Activated CD4-positive, alpha-beta T cell treated with anti-CD3 and anti-CD28 coated beads for 4 hours (primary cell): ENCODE measurements around the gene RGS12.

Experiments used
- DNase-seq, 2 donors: peaks; one replicate each; pipeline ENCODE4 v3.0.0-alpha.2; 2020

The RGS12 gene

DNA sequence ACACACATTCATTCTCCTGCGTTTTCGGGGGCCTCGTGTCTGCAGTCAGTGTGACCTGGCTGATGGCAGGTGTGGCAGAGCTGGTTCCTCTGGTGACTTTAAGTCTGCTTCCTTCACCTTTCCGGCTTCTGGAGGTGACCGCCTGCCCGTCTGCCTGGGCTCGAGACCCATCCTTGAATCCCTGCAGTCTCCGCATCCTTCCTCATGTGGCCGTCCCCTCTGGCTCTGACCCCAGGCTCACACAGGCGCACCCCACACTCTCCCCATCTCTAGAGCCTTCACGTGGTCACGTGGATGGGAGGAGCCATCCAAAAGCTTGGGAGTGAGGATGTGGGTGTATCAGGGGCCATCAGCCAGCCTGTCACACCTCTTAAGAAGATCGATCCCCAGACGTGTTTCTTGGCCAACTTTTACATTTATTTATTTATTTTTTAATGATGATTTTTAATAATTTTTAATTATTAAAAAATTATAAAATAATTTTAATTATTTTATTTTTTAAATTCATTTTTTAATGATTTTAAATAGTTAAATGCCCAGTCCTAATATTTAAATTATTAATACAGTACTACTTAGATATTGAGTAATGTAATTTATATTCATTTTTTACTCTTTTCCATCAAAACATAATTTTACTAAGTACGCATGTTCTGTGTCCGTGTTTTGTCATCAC, 20.9 kb downstream of the RGS12 start:
- no peak for DNase-seq

DNA sequence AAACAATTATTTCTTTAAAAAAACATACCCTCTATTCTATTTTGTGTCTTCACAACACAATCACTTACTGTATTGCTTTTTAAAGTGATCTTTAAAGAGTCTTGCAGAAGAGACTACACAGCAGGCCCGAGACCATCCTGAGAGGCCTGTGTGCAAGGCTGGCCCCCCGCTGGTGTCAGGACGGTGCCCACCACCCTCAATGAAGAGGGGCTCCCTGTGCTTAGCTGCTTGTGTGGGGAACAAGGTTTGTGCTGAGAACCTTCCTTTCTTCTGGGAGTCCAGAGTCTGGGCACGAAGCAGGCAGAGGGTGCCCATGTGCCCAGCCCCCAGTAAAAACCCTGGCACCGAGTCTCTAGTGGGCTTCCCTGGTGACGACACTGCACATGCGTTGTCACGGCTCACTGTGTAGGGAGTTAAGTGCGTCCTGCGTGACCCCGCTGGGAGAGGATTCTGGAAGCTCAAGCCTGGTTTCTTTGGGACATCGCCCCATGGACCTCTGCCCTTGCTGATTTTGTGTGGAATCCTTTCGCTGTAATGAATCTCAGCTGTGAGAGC, 22.0 kb downstream of the RGS12 start:
- DNase-seq, result no peak

DNA sequence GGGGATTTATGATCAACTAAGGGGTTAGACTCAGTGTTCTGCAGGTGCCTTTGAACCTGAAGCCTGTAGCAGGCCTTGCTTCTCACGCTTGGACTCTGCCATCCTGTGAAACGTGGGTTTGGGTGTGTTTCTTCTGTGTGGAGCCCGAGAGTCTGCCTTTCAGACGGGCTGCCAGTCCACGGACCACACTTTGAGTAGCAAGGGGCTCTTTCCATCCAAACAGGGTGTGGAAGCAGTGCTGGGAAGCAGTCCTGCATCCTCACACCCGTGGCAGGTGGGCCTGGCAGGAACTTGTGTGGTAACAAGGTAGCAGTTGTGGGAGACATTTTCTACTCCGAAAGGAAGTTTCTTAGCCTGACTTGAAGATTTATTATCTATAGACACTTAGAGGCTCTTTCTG, 22.7 kb downstream of the RGS12 start:
- DNase-seq, result no peak

DNA sequence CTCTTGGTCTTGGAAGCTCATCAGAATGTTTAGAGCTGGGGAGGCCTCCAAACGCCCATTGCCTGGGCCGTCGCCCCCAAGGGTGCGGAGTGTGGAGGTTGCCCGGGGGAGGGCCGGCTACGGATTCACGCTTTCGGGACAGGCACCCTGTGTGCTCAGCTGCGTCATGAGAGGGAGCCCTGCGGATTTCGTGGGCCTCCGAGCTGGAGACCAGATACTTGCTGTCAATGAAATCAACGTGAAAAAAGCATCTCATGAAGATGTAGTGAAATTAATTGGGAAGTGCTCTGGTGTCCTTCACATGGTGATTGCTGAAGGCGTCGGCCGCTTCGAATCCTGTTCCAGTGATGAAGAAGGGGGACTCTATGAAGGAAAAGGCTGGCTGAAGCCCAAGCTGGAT, 23.3 kb downstream of the RGS12 start:
- no peak for DNase-seq

DNA sequence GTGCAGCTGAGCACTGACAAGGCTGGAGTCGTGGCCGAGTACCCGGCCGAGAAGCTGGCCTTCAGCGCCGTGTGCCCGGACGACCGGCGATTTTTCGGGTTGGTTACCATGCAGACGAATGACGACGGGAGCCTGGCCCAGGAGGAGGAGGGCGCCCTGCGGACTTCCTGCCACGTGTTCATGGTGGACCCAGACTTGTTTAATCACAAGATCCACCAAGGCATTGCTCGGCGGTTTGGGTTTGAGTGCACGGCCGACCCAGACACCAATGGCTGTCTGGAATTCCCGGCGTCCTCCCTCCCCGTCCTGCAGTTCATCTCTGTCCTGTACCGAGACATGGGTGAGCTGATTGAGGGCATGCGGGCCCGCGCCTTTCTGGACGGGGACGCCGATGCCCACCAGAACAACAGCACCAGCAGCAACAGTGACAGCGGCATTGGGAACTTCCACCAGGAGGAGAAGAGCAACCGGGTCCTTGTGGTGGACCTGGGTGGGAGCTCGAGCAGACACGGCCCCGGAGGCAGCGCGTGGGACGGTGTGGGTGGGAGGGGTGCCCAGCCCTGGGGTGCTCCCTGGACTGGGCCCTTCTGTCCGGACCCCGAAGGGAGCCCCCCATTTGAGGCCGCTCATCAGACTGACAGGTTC, 24.3 kb downstream of the RGS12 start:
- DNase-seq, result no peak

DNA sequence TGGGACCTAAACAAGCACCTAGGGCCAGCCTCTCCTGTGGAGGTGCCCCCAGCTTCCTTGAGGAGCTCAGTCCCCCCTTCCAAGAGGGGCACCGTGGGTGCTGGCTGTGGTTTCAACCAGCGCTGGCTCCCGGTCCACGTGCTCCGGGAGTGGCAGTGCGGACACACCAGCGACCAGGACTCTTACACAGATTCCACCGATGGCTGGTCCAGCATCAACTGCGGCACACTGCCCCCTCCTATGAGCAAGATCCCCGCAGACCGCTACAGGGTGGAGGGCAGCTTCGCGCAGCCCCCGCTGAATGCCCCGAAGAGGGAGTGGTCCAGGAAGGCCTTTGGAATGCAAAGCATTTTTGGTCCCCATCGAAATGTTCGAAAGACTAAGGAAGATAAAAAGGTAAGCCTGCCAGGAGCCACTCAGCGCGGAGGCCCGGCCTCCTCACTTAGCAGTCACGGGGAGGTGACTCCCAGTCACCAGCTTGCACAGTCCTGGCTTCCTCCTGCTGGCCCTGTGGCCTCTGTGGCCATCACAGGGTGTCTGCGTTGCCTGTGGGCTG, 24.9 kb downstream of the RGS12 start:
- DNase-seq, result no peak

DNA sequence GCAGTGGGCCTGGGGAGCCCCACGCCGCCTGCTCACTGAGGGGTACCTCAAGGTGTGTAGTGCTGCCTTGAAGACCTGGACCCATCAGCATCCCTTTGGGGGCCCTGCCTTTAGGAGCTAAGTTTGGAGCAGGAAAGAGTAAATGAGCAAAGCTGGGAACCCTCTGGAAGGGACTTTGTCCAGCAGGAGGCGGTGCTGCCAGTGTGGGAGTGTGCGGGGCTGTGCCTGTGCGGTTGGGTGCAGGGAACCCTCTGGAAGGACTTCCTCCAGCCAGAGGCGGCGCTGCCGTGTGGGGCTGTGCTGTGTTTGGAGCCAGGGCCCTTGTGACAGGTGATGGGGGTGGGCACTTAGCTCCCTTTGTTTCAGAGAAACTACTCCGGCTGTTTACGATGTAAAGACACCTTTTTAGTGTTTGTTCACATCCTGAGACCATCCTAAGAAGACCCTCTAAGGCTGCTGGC, 25.8 kb downstream of the RGS12 start:
- DNase-seq, result no peak

DNA sequence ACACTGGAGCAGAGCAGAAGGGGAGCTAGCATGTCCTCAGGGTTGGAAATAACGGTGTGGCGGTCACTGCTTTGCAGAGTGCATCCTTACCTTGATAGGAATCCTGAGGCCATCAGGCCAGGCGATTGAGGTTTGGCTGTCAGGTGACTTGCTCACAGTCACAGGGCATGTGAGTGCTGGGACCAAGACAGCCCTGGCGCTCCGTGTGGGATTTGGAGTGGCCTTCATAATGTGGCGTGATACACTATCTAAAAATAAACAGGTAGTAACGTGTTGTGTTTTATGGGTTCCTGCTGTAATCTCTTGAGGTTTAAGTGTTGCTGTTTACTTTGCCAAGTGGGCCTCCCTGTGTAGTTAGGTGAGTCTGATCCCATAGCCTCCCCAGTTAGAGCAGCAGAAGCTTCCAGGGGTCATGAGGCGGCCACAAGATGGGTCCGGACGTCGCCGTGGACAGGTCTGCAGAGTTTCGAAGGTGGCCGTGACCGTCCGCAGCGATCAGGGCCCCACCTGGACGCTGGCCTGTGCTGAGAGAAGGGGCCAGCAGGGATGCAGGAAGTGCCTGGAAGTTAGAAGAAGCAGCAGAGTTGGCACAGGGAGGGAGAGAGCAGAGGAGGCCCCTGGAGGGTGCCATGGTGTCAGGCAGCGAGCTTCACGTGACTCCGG, 27.7 kb downstream of the RGS12 start:
- no peak for DNase-seq

DNA sequence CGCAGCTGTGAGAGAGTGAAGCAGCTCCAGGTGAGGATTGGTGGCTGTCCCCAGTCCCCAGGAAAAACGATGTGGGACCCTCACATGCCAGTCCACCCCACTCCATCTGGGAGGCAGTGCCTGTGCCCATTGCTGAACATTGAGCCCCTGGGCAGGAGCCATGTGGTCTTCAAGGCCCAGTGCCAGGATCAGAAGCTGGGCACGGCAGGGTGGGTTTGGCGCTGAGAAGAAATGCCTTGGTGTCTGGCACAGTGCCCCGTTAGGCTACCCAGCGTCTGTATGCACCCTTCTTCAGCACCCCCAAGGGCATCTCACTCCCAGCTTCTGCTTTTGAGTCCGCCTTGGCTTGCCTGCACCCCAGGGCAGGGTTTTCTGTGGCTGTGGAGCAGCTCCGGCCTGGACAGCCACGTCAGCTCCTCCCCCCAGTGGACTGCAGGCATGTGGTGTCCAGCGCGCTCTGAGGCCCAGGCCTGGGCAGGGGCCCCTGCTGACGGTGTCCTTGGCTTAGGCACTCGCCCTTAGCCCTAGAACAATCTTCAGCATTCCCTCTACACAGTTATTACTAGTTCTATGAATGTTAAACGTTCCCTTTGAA, 28.6 kb downstream of the RGS12 start:
- DNase-seq, result no peak

DNA sequence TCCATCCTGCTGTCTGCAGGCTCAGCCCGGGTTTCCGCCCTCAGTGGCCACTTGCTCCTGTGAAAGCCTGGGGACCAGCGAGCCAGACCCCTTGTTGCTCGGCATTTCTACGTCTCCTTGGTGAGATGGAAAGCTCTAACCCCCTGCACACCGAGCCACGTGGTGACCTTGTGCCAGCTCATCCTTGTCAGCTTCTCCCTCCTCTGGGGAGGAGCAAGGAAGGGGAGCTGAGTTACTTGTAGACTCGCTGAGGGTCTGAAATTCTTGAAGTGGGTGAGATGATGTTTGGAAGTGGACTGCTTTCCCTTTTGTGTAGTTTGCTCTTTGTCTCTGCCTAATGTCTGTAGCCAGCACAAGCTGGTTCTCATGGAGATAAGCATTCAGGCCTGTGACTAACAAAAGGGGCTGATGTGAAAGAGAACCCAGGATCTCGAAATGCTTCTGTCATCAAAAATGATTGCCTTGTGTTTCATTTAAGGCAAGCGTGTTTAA, 29.3 kb downstream of the RGS12 start:
- no peak for DNase-seq

DNA sequence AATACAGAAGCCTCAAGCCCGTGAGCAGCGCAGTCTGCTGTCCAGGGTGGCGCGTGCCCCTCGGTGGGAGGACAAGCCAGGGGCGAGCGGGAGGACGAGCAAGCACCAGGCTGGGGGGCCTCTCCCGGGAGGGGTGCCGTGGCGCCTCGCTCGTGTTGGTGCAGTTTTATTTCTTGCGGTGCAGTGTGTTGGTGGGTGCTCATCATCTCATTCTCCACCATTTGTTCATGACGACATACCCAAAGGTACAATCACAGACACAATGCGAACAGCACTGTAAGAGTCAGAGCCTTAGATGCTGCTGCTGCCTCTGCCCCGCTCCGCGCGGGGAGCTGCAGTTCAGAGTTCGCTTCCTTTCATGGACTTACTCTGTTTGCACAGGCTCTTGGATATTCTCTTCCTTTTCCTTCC, 30.3 kb downstream of the RGS12 start:
- no peak for DNase-seq

DNA sequence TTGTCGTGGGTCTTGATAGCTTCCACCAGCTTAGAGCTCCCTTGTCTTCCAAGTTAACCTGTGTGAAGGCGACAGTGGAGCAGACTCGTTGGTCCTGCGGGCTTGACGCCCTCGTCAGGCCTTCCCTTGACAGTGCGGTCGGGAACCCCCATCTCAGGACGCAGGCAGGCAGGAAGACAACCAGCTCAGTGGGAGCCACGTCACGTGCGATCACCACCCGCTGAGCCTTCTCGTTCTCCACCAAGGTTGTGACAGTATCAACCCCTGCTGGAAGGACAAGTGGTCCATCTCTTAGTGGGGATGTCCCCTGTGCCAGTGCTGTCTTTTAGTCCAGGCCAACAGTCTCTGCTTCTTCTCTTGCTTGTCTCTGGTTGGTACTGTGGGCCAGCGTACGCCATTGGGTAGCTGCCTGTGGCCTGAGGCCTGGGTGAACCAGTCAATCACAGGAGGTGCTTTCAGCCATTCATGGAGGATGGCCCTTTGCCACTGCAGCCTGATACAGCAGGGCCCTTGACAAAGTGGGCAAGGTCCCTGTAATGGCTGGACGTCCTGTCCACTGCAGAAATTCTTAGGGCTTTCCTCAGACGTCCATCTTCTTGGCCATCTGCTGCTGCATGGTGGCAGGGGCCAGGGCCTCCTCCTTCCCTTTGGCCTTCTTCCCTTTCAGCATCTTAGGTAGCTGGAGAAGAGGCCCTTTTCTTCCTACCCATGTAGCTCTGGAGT, 31.4 kb downstream of the RGS12 start:
- no peak for DNase-seq

DNA sequence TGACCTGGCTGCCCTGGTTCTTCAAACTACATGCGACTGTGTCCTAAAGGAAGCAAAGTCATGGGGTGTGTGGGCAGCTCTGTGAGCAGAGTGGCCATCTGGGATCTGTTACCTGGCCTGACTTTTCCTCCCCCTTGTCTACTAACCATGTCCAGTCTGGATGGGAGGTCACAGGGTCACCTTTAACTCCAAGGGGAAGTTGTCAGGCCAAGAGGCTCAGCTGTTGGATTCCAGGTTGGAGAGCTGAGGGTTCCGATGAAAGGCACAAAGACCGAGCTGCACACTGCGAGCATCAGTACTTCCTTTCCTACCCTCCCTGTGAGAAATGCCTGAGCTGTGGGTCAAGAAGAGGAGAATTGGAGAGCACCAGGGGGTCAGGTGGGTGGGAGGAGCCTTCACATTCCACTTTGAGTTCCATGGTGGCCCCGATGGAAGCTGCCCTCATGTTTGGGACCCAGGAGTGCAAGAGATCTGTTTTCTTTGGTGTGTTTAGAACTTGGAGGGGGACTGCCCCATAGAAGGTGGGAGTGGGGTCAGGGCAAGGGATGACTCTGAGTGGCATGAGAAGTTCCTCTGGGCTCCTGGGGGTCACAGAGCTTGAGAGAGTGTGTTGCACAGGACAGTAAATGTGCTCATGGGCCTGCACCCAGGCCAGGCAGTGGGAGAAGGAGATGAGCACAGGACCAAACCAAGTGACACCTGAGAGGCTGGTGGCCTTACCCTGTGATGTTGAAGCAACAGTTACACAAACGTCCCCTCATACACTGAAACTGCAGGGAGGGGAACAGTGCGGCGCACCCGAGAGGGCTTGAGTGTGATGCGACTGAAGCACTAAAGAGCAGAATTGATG, 36.2 kb downstream of the RGS12 start:
- no peak for DNase-seq

DNA sequence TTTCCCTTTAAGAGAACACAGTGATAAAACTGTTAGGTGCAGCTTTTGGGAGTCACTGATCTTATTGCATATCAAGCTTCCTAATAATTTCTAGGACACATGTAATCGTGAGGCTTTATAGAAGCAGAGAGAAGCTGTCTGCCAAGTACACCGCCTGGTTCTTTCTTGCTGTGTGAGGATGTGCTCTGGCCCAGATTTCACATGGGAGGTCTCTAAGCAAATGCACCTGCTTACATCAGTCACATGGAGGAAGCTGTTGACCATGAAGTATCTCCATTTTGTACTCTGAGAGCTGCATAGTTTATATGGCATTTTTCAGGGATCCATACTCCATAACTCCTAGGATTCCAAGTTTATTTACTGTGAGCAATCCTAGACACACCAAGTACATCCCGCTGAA, 37.1 kb downstream of the RGS12 start:
- DNase-seq, result no peak

DNA sequence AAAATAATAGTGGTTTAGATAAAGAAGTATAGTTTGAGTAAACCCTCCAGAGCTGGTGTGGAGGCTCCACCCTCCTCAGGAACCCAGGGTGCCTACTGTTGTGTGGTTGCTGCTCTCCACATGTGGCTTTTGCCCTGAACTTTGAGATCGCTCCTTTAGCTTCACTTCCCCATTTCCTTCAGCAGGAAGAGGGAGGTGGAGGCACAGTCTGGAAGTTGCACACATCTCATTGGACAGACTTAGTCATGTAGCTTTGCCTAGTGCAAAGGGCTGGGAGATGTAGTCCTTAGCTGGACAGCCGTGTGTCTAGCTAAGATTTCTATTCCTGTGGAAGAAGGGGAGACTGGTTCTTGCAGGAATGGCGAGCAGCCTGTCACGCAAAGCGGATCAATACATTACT, 37.9 kb downstream of the RGS12 start:
- no peak for DNase-seq

DNA sequence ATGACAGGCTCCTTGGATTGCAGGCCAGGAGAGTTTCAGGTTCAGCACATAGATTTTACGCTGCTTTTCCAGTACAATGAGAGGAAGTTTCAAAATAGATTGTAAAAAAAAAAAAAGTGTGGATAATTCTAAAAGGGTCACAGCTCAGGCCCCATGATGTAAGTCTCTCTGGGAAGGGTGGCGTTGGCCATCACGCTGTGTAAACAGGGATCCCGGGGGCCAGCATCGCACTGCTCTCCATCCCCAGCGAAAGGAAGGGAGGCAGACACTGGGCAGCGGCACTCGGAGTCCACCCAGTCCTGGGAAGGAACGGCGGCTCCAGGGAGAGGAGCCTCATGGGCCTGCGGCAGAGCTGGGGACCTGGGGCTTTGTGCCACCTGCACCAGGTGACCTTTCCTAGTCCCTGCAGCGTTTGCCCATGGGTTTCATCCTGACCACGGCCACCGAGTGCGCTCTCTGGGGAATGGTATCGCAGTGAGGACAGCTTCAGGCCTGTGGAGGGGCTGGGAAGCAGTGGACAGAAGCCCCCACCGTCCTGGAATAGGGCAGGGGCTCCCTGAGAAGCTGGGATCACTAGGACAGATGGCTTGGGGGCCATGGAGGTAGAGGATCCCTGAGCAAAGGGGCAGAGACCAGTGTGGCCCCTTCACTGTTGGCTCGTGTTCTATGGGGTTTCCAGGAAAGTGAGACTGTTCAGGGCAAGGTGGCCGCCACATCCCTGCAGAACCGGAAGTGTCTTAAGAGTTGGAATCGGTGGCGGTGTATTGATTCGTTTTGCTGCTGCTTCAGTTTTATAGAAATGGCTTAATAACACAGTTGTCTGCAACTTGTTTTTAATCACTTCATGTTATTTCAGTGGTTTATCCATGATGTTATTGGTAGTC, 38.9 kb downstream of the RGS12 start:
- no peak for DNase-seq

DNA sequence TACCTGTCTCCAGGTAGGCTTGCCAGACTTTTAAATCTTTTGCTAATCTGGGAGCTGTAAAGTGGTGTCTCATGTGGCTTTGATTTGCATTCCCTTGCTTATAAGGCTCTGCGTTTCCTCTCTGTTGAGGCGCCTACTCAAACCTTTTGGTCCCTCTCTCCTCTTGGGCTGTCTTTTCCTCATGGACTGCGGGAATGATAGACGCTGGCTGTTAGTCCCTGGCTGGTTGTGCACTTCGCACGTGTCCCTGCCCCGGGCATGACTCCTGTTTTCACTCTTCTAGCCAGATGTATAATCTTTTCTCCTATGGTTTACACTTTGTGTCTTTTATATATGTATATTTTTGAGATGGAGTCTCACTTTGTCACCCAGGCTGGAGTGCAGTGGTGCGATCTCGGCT, 39.7 kb downstream of the RGS12 start:
- no peak for DNase-seq

DNA sequence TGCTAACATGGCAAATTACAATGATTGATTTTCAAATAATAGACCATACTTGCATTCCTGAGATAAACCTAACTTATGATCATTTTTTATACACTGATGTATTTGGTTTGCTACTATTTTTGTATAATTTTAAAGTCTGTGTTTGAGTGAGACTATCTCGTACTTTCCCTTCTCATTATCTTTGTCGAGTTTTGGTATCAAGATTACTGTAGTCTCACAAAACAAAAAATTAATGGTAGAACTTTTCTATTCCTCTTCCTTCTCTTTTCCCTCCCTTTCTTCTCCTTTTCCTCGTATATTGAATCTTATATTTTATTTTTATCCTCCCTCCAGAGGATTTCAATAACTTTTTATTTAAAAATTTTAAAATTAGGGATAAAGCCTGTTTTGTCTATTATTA, 41.5 kb downstream of the RGS12 start:
- DNase-seq, result no peak

DNA sequence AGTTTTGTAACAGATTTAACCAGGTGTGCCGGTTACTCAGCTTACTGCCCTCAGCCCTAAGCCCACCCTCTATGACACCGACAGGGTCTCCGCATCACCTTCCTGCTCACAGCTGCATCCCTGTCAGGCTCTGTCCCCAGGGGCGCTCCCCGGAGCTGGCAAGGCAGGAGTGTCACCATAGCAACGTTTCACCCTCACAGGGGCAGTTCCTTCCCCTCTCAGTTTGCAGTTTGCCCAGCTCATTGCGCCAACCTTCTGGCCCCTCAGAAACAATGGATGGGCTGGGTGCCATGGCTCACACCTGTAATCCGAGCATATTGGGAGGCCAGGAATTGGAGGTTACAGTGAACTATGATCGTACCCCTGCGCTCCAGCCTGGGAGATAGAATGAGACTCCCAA, 42.6 kb downstream of the RGS12 start:
- DNase-seq, result no peak

DNA sequence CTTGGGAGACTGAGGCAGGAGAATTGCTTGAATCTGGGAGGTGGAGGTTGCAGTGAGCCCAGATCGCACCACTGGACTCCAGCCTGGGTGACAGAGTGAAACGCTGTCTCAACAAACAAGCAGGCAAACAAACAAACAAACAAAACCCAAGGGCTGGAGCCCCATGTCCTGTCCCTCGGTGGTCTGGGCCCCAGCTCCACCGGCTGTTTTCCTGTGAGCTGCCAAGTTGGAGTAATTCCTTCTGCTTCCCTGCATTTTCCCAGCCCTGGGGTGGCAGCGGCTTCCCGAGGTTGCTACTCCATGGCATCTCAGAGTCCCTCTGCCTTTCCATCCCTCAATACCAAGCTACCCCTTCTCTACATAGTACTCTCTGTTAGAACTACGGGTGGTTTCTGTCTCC, 43.2 kb downstream of the RGS12 start:
- DNase-seq, result no peak
